ENCODE data around the gene SNX7. TPM values are rescaled to one million over a fixed set of nuclear protein-coding genes. Genes with fewer than 3 reads are reported as not detected.

SNX7 gene
- total RNA-seq, 1 donor from 2014 or later, result 39.9 TPM

GRCh38 chr1:98733782-98734112 is 72.2 kb downstream of the SNX7 start:
- Histone ChIP-seq H3K36me3 (ENCODE audit: insufficient read depth, low read length) (no peaks in the 10 kb centered on the region), H3K79me2 (ENCODE audit: insufficient read depth, low read length) (no peaks in the 10 kb centered on the region), H3K4me2 (ENCODE audit: low read length) (no peak overlapping the region), H4K20me1 (ENCODE audit: insufficient read depth, low read length) (no peaks in the 10 kb centered on the region), H3K9me3 (ENCODE audit: insufficient read depth, low read depth, low read length) (no peaks in the 10 kb centered on the region), H3K27me3 (ENCODE audit: insufficient read depth, low read length) (no peaks in the 10 kb centered on the region), H2AFZ (ENCODE audit: low read depth, low read length) (no peak overlapping the region), H3K4me1 (ENCODE audit: insufficient read depth, low read length) (no peaks in the 10 kb centered on the region), H3K4me3 (ENCODE audit: insufficient read depth, low read depth, low read length) (no peak overlapping the region), H3K27ac (ENCODE audit: low read depth, low read length) (no peak overlapping the region), H3K9ac (ENCODE audit: low read length) (no peak overlapping the region)
- no peak for TF ChIP-seq EZH2 (IDR thresholded peaks at IDR 0.05; ENCODE audit: insufficient read depth, low read length)
- TF ChIP-seq, protein P1, sequence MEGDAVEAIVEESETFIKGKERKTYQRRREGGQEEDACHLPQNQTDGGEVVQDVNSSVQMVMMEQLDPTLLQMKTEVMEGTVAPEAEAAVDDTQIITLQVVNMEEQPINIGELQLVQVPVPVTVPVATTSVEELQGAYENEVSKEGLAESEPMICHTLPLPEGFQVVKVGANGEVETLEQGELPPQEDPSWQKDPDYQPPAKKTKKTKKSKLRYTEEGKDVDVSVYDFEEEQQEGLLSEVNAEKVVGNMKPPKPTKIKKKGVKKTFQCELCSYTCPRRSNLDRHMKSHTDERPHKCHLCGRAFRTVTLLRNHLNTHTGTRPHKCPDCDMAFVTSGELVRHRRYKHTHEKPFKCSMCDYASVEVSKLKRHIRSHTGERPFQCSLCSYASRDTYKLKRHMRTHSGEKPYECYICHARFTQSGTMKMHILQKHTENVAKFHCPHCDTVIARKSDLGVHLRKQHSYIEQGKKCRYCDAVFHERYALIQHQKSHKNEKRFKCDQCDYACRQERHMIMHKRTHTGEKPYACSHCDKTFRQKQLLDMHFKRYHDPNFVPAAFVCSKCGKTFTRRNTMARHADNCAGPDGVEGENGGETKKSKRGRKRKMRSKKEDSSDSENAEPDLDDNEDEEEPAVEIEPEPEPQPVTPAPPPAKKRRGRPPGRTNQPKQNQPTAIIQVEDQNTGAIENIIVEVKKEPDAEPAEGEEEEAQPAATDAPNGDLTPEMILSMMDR (IDR thresholded peaks at IDR 0.05; ENCODE audit: insufficient read depth, low read depth, low read length), result no peak
- no peak overlapping the region for H3K4me3 Mint-ChIP-seq (ENCODE audit: unreplicated experiment)
- H3K27me3 Mint-ChIP-seq (ENCODE audit: low read depth, unreplicated experiment), result no peaks in the 10 kb centered on the region
- H3K36me3 Mint-ChIP-seq (ENCODE audit: low read depth, unreplicated experiment), result peaks cover 4% of the 10 kb centered on the region
- FAIRE-seq (no peak), DNase-seq (ENCODE audit: low read depth) (peak; percentile 5)
- no peaks in the 10 kb centered on the region for H3K4me1 Mint-ChIP-seq (ENCODE audit: low read depth, unreplicated experiment)
- no peak overlapping the region for H3K27ac Mint-ChIP-seq (ENCODE audit: unreplicated experiment)
- H3K9me3 Mint-ChIP-seq (ENCODE audit: unreplicated experiment), result no peaks in the 10 kb centered on the region

DNA sequence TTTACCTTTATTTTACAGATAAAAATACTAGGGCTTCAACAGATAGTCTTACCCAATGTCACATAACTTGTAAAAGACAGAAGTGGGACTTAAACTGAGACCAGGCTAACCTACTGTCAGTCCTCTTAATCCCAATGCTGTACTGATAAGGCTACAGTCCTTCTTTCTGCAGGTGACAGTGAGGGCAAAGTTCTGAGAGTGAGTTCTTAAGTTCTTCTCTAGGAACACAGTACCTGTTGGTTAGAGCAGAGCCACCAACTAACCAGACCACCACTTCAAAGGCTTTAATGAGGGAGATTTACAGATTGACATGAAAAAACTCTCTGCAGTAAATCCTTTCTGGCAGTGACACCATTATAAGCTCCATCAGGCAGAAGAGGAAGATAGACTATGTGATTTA is 74.2 kb downstream of the SNX7 start:
- Histone ChIP-seq H3K4me2 (ENCODE audit: low read length) (no peak overlapping the region), H3K4me3 (ENCODE audit: insufficient read depth, low read depth, low read length) (no peak overlapping the region), H3K4me1 (ENCODE audit: insufficient read depth, low read length) (no peaks in the 10 kb centered on the region), H3K27me3 (ENCODE audit: insufficient read depth, low read length) (no peaks in the 10 kb centered on the region), H3K9me3 (ENCODE audit: insufficient read depth, low read depth, low read length) (no peaks in the 10 kb centered on the region), H3K36me3 (ENCODE audit: insufficient read depth, low read length) (no peaks in the 10 kb centered on the region), H3K79me2 (ENCODE audit: insufficient read depth, low read length) (no peaks in the 10 kb centered on the region), H3K27ac (ENCODE audit: low read depth, low read length) (no peak overlapping the region), H3K9ac (ENCODE audit: low read length) (no peak overlapping the region), H4K20me1 (ENCODE audit: insufficient read depth, low read length) (no peaks in the 10 kb centered on the region), H2AFZ (ENCODE audit: low read depth, low read length) (no peak overlapping the region)
- no peaks in the 10 kb centered on the region for H3K27me3 Mint-ChIP-seq (ENCODE audit: low read depth, unreplicated experiment)
- no peak overlapping the region for H3K4me3 Mint-ChIP-seq (ENCODE audit: unreplicated experiment)
- H3K36me3 Mint-ChIP-seq (ENCODE audit: low read depth, unreplicated experiment), result peaks cover 2% of the 10 kb centered on the region
- TF ChIP-seq, protein P1 (IDR thresholded peaks at IDR 0.05; ENCODE audit: insufficient read depth, low read depth, low read length), result no peak
- TF ChIP-seq EZH2 (IDR thresholded peaks at IDR 0.05; ENCODE audit: insufficient read depth, low read length), result no peak
- no peaks in the 10 kb centered on the region for H3K4me1 Mint-ChIP-seq (ENCODE audit: low read depth, unreplicated experiment)
- H3K27ac Mint-ChIP-seq (ENCODE audit: unreplicated experiment), result no peak overlapping the region
- H3K9me3 Mint-ChIP-seq (ENCODE audit: unreplicated experiment), result no peaks in the 10 kb centered on the region
- DNase-seq (ENCODE audit: low read depth), result no peak
- FAIRE-seq, result no peak

DNA sequence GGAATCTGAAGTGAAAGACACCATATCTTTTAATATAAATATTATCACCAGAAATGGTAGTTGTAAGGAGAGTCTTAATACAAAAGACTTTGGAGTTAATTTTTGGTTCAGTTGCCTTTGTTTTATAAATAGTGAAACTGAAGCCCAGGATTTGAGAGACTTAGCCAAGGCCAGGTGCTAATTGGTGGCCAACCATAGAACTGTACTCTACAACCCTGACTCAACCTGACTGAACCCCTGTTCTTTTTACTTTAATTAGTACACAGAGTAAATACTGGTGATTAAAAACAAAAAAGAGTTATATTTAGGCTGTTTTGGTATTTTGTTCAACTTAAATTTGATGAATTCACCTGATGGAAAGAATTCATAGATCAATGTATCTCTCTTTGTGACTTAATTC is 76.3 kb downstream of the SNX7 start:
- no peaks in the 10 kb centered on the region for H3K27me3 Mint-ChIP-seq (ENCODE audit: low read depth, unreplicated experiment)
- Histone ChIP-seq H3K79me2 (ENCODE audit: insufficient read depth, low read length) (no peaks in the 10 kb centered on the region), H3K9ac (ENCODE audit: low read length) (no peak overlapping the region), H3K4me1 (ENCODE audit: insufficient read depth, low read length) (no peaks in the 10 kb centered on the region), H3K4me3 (ENCODE audit: insufficient read depth, low read depth, low read length) (no peak overlapping the region), H3K9me3 (ENCODE audit: insufficient read depth, low read depth, low read length) (no peaks in the 10 kb centered on the region), H3K36me3 (ENCODE audit: insufficient read depth, low read length) (no peaks in the 10 kb centered on the region), H3K27me3 (ENCODE audit: insufficient read depth, low read length) (no peaks in the 10 kb centered on the region), H3K27ac (ENCODE audit: low read depth, low read length) (no peak overlapping the region), H2AFZ (ENCODE audit: low read depth, low read length) (no peak overlapping the region), H4K20me1 (ENCODE audit: insufficient read depth, low read length) (no peaks in the 10 kb centered on the region), H3K4me2 (ENCODE audit: low read length) (no peak overlapping the region)
- FAIRE-seq (no peak), DNase-seq (ENCODE audit: low read depth) (no peak)
- TF ChIP-seq, protein P1 (IDR thresholded peaks at IDR 0.05; ENCODE audit: insufficient read depth, low read depth, low read length), result no peak
- no peak for TF ChIP-seq EZH2 (IDR thresholded peaks at IDR 0.05; ENCODE audit: insufficient read depth, low read length)
- H3K36me3 Mint-ChIP-seq (ENCODE audit: low read depth, unreplicated experiment), result peaks cover 2% of the 10 kb centered on the region
- H3K9me3 Mint-ChIP-seq (ENCODE audit: unreplicated experiment), result no peaks in the 10 kb centered on the region
- no peak overlapping the region for H3K4me3 Mint-ChIP-seq (ENCODE audit: unreplicated experiment)
- H3K27ac Mint-ChIP-seq (ENCODE audit: unreplicated experiment), result no peak overlapping the region
- no peaks in the 10 kb centered on the region for H3K4me1 Mint-ChIP-seq (ENCODE audit: low read depth, unreplicated experiment)
